GM12891 (cell line): ENCODE results near the gene EYA2.

Source experiments
- POLR2A ChIP-seq: IDR thresholded peaks from 2 replicates; pipeline ENCODE4 v1.6.1; 2011; ENCODE audit warnings: low read depth, low read length, control low read depth
- SPI1 ChIP-seq: IDR thresholded peaks from 2 replicates; pipeline ENCODE4 v1.6.1; 2011; ENCODE audit warnings: low read depth, low read length, control low read depth
- TAF1 ChIP-seq: IDR thresholded peaks from 2 replicates; pipeline ENCODE4 v1.6.1; 2011; ENCODE audit warnings: low read depth, low read length, control low read depth

GRCh38 chr20:46977909-46978588 lies 83.4 kb downstream of the EYA2 start:
- TF ChIP-seq TAF1: no peak
- TF ChIP-seq POLR2A: no peak
- no peak for TF ChIP-seq SPI1
